Measurements from ENCODE around the gene TSSK3. TPM values are rescaled to one million over a fixed set of nuclear protein-coding genes. Genes with fewer than 3 reads are reported as not detected.

The TSSK3 gene
- total and polyA plus RNA-seq, 9 of the 15 experiments (the other 6 are each of a cell fraction or from before 2014, with no cell fraction given): 0.27 to 2.8 (median 1.9) TPM

DNA sequence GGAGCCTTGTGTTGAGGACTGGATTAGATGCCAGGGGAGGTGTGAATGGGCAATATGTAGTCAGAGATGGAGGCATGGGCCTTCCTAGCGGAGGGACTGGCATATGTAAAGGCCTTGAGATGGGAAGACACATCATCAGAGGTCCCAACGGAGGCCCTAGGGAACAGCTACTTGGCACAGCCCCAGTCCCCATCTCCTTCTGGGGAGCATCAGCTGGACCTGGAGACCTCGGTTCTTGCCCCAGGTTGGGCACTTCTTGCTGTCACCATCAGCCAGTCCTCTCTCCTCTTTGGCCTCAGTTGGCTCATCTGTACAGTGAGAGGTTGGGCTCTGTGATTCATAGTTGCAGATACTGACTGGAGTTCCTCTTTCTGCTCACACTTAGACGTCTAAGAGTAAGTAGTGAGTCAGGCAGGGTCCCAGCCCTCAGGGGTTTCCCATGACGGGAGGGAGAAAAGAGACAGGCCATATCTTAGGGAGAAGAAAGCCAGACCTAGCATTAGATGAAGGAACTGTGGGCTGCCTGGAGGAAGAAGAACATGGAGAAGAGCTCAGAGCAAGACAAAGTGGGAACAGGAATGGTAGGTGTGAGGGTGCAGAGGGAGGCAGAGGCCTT, 22.9 kb upstream of the TSSK3 start (continued):
- TF ChIP-seq, protein P1, sequence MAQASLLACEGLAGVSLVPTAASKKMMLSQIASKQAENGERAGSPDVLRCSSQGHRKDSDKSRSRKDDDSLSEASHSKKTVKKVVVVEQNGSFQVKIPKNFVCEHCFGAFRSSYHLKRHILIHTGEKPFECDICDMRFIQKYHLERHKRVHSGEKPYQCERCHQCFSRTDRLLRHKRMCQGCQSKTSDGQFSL (CRISPR knock-in tag; IDR thresholded peaks at IDR 0.05): no peak
- TF ChIP-seq, protein P1 (tag; IDR thresholded peaks at IDR 0.05): no peak
- no peak for TF ChIP-seq GABPB1 (CRISPR knock-in tag; IDR thresholded peaks at IDR 0.05)
- TF ChIP-seq, protein P2, sequence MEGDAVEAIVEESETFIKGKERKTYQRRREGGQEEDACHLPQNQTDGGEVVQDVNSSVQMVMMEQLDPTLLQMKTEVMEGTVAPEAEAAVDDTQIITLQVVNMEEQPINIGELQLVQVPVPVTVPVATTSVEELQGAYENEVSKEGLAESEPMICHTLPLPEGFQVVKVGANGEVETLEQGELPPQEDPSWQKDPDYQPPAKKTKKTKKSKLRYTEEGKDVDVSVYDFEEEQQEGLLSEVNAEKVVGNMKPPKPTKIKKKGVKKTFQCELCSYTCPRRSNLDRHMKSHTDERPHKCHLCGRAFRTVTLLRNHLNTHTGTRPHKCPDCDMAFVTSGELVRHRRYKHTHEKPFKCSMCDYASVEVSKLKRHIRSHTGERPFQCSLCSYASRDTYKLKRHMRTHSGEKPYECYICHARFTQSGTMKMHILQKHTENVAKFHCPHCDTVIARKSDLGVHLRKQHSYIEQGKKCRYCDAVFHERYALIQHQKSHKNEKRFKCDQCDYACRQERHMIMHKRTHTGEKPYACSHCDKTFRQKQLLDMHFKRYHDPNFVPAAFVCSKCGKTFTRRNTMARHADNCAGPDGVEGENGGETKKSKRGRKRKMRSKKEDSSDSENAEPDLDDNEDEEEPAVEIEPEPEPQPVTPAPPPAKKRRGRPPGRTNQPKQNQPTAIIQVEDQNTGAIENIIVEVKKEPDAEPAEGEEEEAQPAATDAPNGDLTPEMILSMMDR (IDR thresholded peaks at IDR 0.05 in 2 of 3, conservative IDR thresholded peaks at IDR 0.05 in 1 of 3; ENCODE audit: insufficient read depth in 2 of 3, low read depth in 1 of 3, low read length in 3 of 3): no peak

DNA sequence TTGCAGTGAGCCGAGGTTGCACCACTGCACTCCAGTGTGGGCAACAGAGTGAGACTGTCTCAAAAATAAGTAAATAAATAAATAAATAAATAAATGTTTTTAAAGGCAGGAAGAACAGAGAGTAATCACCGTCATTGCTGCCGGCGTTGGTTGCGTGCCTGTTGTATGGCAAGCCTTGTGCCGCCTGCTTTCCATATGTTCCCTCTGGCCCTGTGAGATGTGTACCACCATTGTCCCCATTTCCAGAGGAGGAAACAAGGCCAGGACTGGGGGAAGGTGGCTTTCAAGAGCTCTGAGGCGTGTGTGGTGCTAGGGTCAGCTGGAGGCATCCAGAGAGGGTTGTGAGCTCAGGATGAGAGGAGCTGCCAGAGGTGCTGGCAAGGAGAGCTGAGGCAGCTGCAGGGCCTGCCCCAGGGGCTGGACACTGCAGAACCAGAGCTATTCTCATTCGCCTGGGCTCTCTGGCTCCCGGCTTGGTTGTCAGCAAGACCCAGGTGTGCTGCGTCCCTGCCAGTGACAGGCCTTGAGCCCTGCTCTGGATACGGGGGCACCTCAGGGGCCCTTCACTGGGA, 21.1 kb upstream of the TSSK3 start:
- Histone ChIP-seq H3K9me1 (ENCODE audit: control insufficient read depth, insufficient read depth, low read length) (no peaks in the 10 kb centered on the region), H3K4me3 (no peak overlapping the region), H3K4me2 (ENCODE audit: insufficient read depth, low read length) (no peak overlapping the region), H3K9me3 (replicated peaks; ENCODE audit: control insufficient read depth, insufficient read depth, low read depth, low read length) (no peaks in the 10 kb centered on the region), H3K27me3 (ENCODE audit: control insufficient read depth in 2 of 2, insufficient read depth in 2 of 2, low read length in 2 of 2) (no peaks in the 10 kb centered on the region), H3K9ac (ENCODE audit: insufficient read depth in 1 of 2, low read depth in 2 of 2, low read length in 2 of 2) (peak overlapping the region in 1 of 2 experiments; percentile 23; a peak in 2 of 4 replicates), H4K20me1 (replicated peaks; ENCODE audit: control insufficient read depth, insufficient read depth, low read length) (0 out of 2 replicates have a peak, but pooled peaks cover 4% of the 10 kb centered on the region), H3K36me3 (ENCODE audit: control insufficient read depth, insufficient read depth, low read length) (no peaks in the 10 kb centered on the region), H3K4me1 (replicated peaks in 1 of 2; ENCODE audit: control insufficient read depth in 2 of 2, insufficient read depth in 2 of 2, low read length in 2 of 2) (peaks cover 23 to 53% of the 10 kb centered on the region in 2 experiments), H3K79me2 (ENCODE audit: control insufficient read depth, insufficient read depth, low read length) (no peaks in the 10 kb centered on the region), H3K27ac (ENCODE audit: extremely low read depth, low read depth, low read length) (no peak overlapping the region), H2AFZ (ENCODE audit: low read depth, low read length) (no peak overlapping the region)
- DNase-seq (ENCODE audit: extremely low read depth in 1 of 4, low spot score in 3 of 4) (no peak), FAIRE-seq (no peak), ATAC-seq (no peak)
- no peak for TF ChIP-seq TAF9B (IDR thresholded peaks at IDR 0.05; ENCODE audit: partially characterized antibody)
- TF ChIP-seq CBX5 (IDR thresholded peaks at IDR 0.05; ENCODE audit: borderline replicate concordance, low read depth): no peak
- no peak for TF ChIP-seq TAL1 (IDR thresholded peaks at IDR 0.05)
- TF ChIP-seq NCOA2 (IDR thresholded peaks at IDR 0.05; ENCODE audit: partially characterized antibody in 2 of 2): no peak
- TF ChIP-seq CREB1 (IDR thresholded peaks at IDR 0.05): no peak
- no peak for TF ChIP-seq CREB1 (CRISPR knock-in tag; IDR thresholded peaks at IDR 0.05)
- TF ChIP-seq PRPF4 (IDR thresholded peaks at IDR 0.05; ENCODE audit: insufficient read depth, low read depth, low read length, poor library complexity, severe bottlenecking): no peak
- no peak for TF ChIP-seq ZNF197 (CRISPR knock-in tag; IDR thresholded peaks at IDR 0.05; ENCODE audit: low read depth)
- TF ChIP-seq HOMEZ (CRISPR knock-in tag; IDR thresholded peaks at IDR 0.05): no peak
- TF ChIP-seq PTRF (tag; IDR thresholded peaks at IDR 0.05): no peak
- no peak for TF ChIP-seq NCOA4 (IDR thresholded peaks at IDR 0.05; ENCODE audit: partially characterized antibody)
- no peak for TF ChIP-seq TARDBP (IDR thresholded peaks at IDR 0.05)
- TF ChIP-seq ZNF263 (CRISPR knock-in tag; IDR thresholded peaks at IDR 0.05; ENCODE audit: borderline replicate concordance): no peak
- intact Hi-C loops (cut with micrococcal nuclease): no loop called here
- ChIA-PET CTCF (ENCODE audit: low intra/inter-chr PET ratio) (no interaction called here), POLR2A (interaction anchor here (0.6 to 2.2 kb wide), 4 partner anchors 10 to 318 kb away, joined by 3 to 9 read pairs (median 4); no protein-coding TSS in a partner anchor)
- in situ Hi-C loops (cut with MboI): no loop called here
- WGBS (ENCODE audit: insufficient coverage, low coverage, missing lambda C conversion rate): 88% methylated on average over 11 of the region's 11 CpGs
- BruUV-seq (replicated peaks): no TSS peak
